GM04503 (cell line): ENCODE results near the gene DCAF5.

Experiments
- DNase-seq: peaks from one replicate; pipeline ENCODE4 v3.0.0-alpha.2; 2012; ENCODE audit warnings: low read depth

The DCAF5 gene

DNA sequence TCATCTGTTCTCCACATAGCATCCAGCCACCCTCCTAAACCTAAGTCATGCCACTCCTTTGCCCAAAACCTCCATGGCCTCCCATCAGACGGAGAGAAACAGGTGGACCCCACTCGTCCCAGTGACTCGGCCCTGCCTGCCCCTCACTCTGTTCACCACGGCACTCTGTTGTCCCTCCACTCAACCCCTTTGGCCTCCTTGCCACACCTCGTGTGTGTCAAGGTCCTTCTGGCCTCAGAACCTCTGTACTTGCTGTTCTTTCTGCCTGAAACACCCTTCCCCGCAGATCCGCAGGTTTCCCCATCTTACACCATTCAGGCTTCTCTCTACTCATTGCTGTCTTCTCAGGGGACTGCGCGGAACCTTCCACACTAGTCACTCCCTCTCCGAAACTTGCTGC lies 149.3 kb downstream of the DCAF5 start:
- DNase-seq = no peak

DNA sequence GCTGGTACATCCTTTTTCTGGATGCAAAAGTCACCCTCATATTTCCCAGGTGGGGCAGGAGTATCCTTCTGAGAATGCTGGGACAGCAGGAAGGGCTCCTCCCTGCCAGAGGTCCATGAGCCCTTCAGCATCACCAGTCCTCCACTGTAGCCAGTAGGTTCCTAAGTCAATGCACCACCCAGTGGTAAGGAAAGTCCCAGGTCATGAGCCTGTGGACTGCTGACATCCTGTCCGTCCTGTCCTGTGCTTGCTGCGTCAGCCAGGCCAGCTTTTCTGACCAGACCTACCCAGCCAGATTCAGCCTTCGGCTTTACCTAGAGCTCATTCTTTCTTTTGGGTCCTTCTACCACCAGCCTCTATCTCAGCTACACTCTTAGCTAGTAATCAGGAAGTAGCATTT lies 150.8 kb downstream of the DCAF5 start:
- DNase-seq = no peak

DNA sequence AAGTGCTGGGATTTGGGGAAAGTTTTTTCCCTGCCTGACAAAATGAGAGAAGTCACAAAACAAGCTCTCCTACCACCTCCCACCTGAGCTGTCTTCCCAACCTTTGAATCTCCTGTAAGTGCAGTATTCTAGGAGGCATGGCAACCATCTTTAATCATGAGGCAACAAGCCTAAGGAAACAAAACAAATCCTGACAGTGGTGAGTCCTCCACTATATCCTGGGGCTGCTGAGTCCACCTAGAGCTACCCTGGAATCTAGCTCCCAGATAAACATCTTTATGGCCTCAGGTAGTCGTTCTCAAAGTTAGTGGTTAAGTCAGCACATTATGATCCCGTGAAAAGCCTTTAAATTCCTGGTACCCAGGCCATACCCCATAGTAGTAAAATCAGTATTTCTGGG lies 151.5 kb downstream of the DCAF5 start:
- no peak for DNase-seq
